IMR-90 (cell line): ENCODE data around the gene PRELP. TPM values are rescaled to one million over a fixed set of nuclear protein-coding genes. Genes with fewer than 3 reads are reported as not detected.
A peak's percentile ranks its signal among the peaks of the same experiment; 100 is the strongest.

Source experiments
- ATAC-seq: fragments of 200-7000 bp; cut with Tn5 transposase; 2 replicates; pipeline ENCODE4 v1.9.1; 2020; ENCODE audit warnings: low read depth, mild to moderate bottlenecking, moderate library complexity
- BruUV-seq: library from RNA; stranded (reverse); fragments of 400-500 nt; replicated peaks from 2 replicates; lab custom pipeline; 2021; lab: Mats Ljungman, UMichigan
- CTCF ChIA-PET: fragments of 300-600 bp; formaldehyde crosslinking; extraction: SDS; loops from one replicate; lab custom pipeline; 2021; ENCODE audit warnings: antibody characterized with exemption; lab: Yijun Ruan, JAX
- POLR2A ChIA-PET: fragments of 300-600 bp; sonication (Branson Sonifier 250); formaldehyde crosslinking; loops from one replicate; lab custom pipeline; 2022; ENCODE audit warnings: antibody characterized with exemption; ENCODE audit not compliant: unreplicated experiment; lab: Charles Lee
- DNase-seq: peaks from one replicate; pipeline ENCODE4 v3.0.0; 2013
- H2AFZ ChIP-seq: replicated peaks from 2 replicates; pipeline ENCODE3; 2013; ENCODE audit warnings: low read length, mild to moderate bottlenecking; ENCODE audit not compliant: poor library complexity
- H2AK5ac ChIP-seq: 2 replicates; pipeline ENCODE4 v1.6.1; 2013; ENCODE audit warnings: low read depth, low read length, inconsistent platforms
- H2AK9ac ChIP-seq: replicated peaks from 2 replicates; pipeline ENCODE3; 2013; ENCODE audit warnings: mild to moderate bottlenecking, low read depth, low read length, moderate library complexity; ENCODE audit not compliant: poor library complexity
- H2BK120ac ChIP-seq: 2 replicates; pipeline ENCODE4 v1.6.1; 2013; ENCODE audit warnings: low read depth, low read length, inconsistent platforms
- H2BK15ac ChIP-seq: 3 replicates; pipeline ENCODE4 v1.6.1; 2013; ENCODE audit warnings: low read depth, low read length, inconsistent platforms
- H2BK20ac ChIP-seq: 2 replicates; pipeline ENCODE4 v1.6.1; 2013; ENCODE audit warnings: low read depth, mild to moderate bottlenecking, inconsistent platforms, low read length, moderate library complexity
- H2BK5ac ChIP-seq: 2 replicates; pipeline ENCODE4 v1.6.1; 2013; ENCODE audit warnings: mild to moderate bottlenecking, low read depth, low read length, inconsistent platforms; ENCODE audit not compliant: poor library complexity, severe bottlenecking
- H3K14ac ChIP-seq: replicated peaks from 2 replicates; pipeline ENCODE4 v1.6.1; 2013; ENCODE audit warnings: low read depth, low read length, inconsistent platforms
- H3K18ac ChIP-seq: 2 replicates; pipeline ENCODE4 v1.6.1; 2013; ENCODE audit warnings: low read depth, low read length, control low read depth
- H3K23ac ChIP-seq: 2 replicates; pipeline ENCODE4 v1.6.1; 2013; ENCODE audit warnings: low read depth, low read length, inconsistent platforms
- H3K27ac ChIP-seq: 2 replicates; pipeline ENCODE4 v1.5.1; 2013; ENCODE audit warnings: mild to moderate bottlenecking, control low read depth, low read length; ENCODE audit not compliant: insufficient read depth
- H3K27me3 ChIP-seq: 2 replicates; pipeline ENCODE4 v1.6.1; 2013; ENCODE audit warnings: low read length; ENCODE audit not compliant: control insufficient read depth, insufficient read depth
- H3K36me3 ChIP-seq: 2 replicates; pipeline ENCODE4 v1.6.1; 2013; ENCODE audit warnings: low read length, mixed read lengths; ENCODE audit not compliant: control insufficient read depth, insufficient read depth
- H3K4ac ChIP-seq: 2 replicates; pipeline ENCODE4 v1.6.1; 2013; ENCODE audit warnings: low read depth, low read length, inconsistent platforms
- H3K4me1 ChIP-seq: 2 replicates; pipeline ENCODE4 v1.6.1; 2013; ENCODE audit warnings: low read length, mixed read lengths; ENCODE audit not compliant: control insufficient read depth, insufficient read depth
- H3K4me2 ChIP-seq: 2 replicates; pipeline ENCODE4 v1.6.1; 2013; ENCODE audit warnings: low read depth, mild to moderate bottlenecking, control low read depth, low read length, moderate library complexity
- H3K4me3 ChIP-seq: 2 replicates; pipeline ENCODE4 v1.5.1; 2013; ENCODE audit warnings: low read depth, mild to moderate bottlenecking, control low read depth, low read length, moderate library complexity; ENCODE audit not compliant: insufficient read depth
- H3K56ac ChIP-seq: 2 replicates; pipeline ENCODE4 v1.6.1; 2013; ENCODE audit warnings: low read length, inconsistent platforms; ENCODE audit not compliant: insufficient read depth; ENCODE audit errors: extremely low read depth
- H3K79me1 ChIP-seq, 2 experiments: 2 replicates each; pipeline ENCODE4 v1.6.1; 2013; ENCODE audit warnings: low read length in 2 of 2, inconsistent platforms in 1 of 2, low read depth in 1 of 2
- H3K9ac ChIP-seq: 2 replicates; pipeline ENCODE4 v1.6.1; 2013; ENCODE audit warnings: low read depth, low read length, control low read depth
- H3K9me1 ChIP-seq: 2 replicates; pipeline ENCODE4 v1.6.1; 2013; ENCODE audit warnings: low read length, inconsistent platforms; ENCODE audit not compliant: insufficient read depth
- H3K9me3 ChIP-seq: 2 replicates; pipeline ENCODE4 v1.6.1; 2013; ENCODE audit warnings: low read length; ENCODE audit not compliant: control insufficient read depth, insufficient read depth
- H4K20me1 ChIP-seq: 2 replicates; pipeline ENCODE4 v1.6.1; 2013; ENCODE audit warnings: low read length, inconsistent platforms; ENCODE audit not compliant: insufficient read depth
- H4K5ac ChIP-seq: 2 replicates; pipeline ENCODE4 v1.6.1; 2013; ENCODE audit warnings: mild to moderate bottlenecking, low read depth, low read length, control low read depth
- H4K8ac ChIP-seq, 2 experiments: 2 replicates each; pipeline ENCODE4 v1.6.1; 2013; ENCODE audit warnings: low read depth in 2 of 2, low read length in 2 of 2, control low read depth in 1 of 2, inconsistent platforms in 1 of 2
- H4K91ac ChIP-seq: 2 replicates; pipeline ENCODE4 v1.6.1; 2013; ENCODE audit warnings: low read depth, low read length, inconsistent platforms; ENCODE audit not compliant: insufficient read depth
- BHLHE40 ChIP-seq: fragments of 150-350 bp; IDR thresholded peaks from 2 replicates; pipeline ENCODE4 v1.6.1; 2016; ENCODE audit warnings: mild to moderate bottlenecking, low read depth, low read length
- CEBPB ChIP-seq: IDR thresholded peaks from 2 replicates; pipeline ENCODE4 v1.6.1; 2012; ENCODE audit warnings: low read depth, low read length, improper control_type of control experiment
- CHD1 ChIP-seq: IDR thresholded peaks from 2 replicates; pipeline ENCODE4 v1.6.1; 2012; ENCODE audit warnings: low read depth, low read length, improper control_type of control experiment
- CTCF ChIP-seq: conservative IDR thresholded peaks from 2 replicates; pipeline ENCODE4 v1.5.1; 2012; ENCODE audit warnings: mild to moderate bottlenecking, low read depth, low read length, improper control_type of control experiment
- ELK1 ChIP-seq: fragments of 150-350 bp; IDR thresholded peaks from 2 replicates; pipeline ENCODE4 v1.6.1; 2016; ENCODE audit warnings: low read depth, mild to moderate bottlenecking, low read length, moderate library complexity, borderline replicate concordance
- FOS ChIP-seq: fragments of 150-350 bp; IDR thresholded peaks from 2 replicates; pipeline ENCODE4 v1.6.1; 2016; ENCODE audit warnings: low read depth, low read length
- MAFK ChIP-seq: IDR thresholded peaks from 2 replicates; pipeline ENCODE4 v1.6.1; 2012; ENCODE audit warnings: low read depth, low read length, improper control_type of control experiment
- MXI1 ChIP-seq: IDR thresholded peaks from 2 replicates; pipeline ENCODE4 v1.6.1; 2012; ENCODE audit warnings: low read depth, mild to moderate bottlenecking, low read length, moderate library complexity, borderline replicate concordance
- NFE2L2 ChIP-seq: fragments of 150-350 bp; IDR thresholded peaks from 2 replicates; pipeline ENCODE4 v1.6.1; 2016; ENCODE audit warnings: low read depth, mild to moderate bottlenecking, low read length
- POLR2A ChIP-seq: IDR thresholded peaks from 2 replicates; pipeline ENCODE4 v1.6.1; 2012; ENCODE audit warnings: mild to moderate bottlenecking, low read depth, low read length
- RAD21 ChIP-seq: IDR thresholded peaks from 2 replicates; pipeline ENCODE4 v1.6.1; 2012; ENCODE audit warnings: low read length, improper control_type of control experiment
- RCOR1 ChIP-seq: IDR thresholded peaks from 2 replicates; pipeline ENCODE4 v1.6.1; 2012; ENCODE audit warnings: mild to moderate bottlenecking, low read length, improper control_type of control experiment; ENCODE audit not compliant: insufficient replicate concordance
- RFX5 ChIP-seq: IDR thresholded peaks from 2 replicates; pipeline ENCODE4 v1.8.0; 2012; ENCODE audit warnings: low read depth, mild to moderate bottlenecking, low read length, moderate library complexity
- SMC3 ChIP-seq: fragments of 150-350 bp; IDR thresholded peaks from 2 replicates; pipeline ENCODE4 v1.6.1; 2016; ENCODE audit warnings: low read depth, mild to moderate bottlenecking, antibody characterized with exemption, low read length, moderate library complexity
- USF2 ChIP-seq: fragments of 150-350 bp; IDR thresholded peaks from 2 replicates; pipeline ENCODE4 v1.6.1; 2017; ENCODE audit warnings: mild to moderate bottlenecking, antibody characterized with exemption, low read length, low read depth
- whole genome bisulfite sequencing, 2 experiments: methylation state at CpG; one replicate each; pipeline versions ENCODE4 v1.1.5 to v1.1.7; 2013; ENCODE audit warnings: missing lambda C conversion rate in 2 of 2; ENCODE audit not compliant: insufficient read length in 1 of 2; ENCODE audit errors: extremely low coverage in 2 of 2; 5-methylcytosine and 5-hydroxymethylcytosine counted together
- dilution Hi-C: fragments of 300-500 bp; cut with HindIII; formaldehyde crosslinking; loops from one replicate; pipeline ENCODE4 v1.14.3; 2018; ENCODE audit warnings: low sequenced_read_pairs; ENCODE audit not compliant: unreplicated experiment
- in situ Hi-C: fragments of 300-500 bp; cut with MboI; formaldehyde crosslinking; loops from 3 replicates; pipeline ENCODE4 v1.14.3; 2019; ENCODE audit warnings: low sequenced_read_pairs, inconsistent platforms, mixed read lengths
- intact Hi-C: fragments of 100-400 bp; cut with micrococcal nuclease; formaldehyde crosslinking; loops from 2 replicates; pipeline ENCODE4 v1.10.0; 2022
- polyA plus RNA-seq, 3 experiments: library from polyadenylated mRNA; depleted of rRNA; stranded (reverse); fragments of >200 nt; gene quantifications; 2 replicates each; pipeline ENCODE4 v1.2.3, GENCODE V29; 2012; ENCODE audit warnings: low replicate concordance in 1 of 3
- total RNA-seq: library from RNA; depleted of rRNA; stranded (reverse); fragments of >200 nt; gene quantifications from 2 replicates; pipeline ENCODE4 v1.2.3, GENCODE V29; 2012

PRELP gene
- total and polyA plus RNA-seq, 2 of the 4 experiments (the other 2 are of a cell fraction): 0.56 TPM; not detected in 1

GRCh38 chr1:203536980-203537455 is 61.4 kb downstream of the PRELP start:
- H3K27me3 ChIP-seq: no peaks in the 10 kb centered on the region
- H3K4me1 ChIP-seq: peaks cover 30% of the 10 kb centered on the region
- no peak overlapping the region; the same call in 1 of the 2 replicates for H3K4me2 ChIP-seq
- peak overlapping the region; percentile 89 for H2BK20ac ChIP-seq
- H4K5ac ChIP-seq: peak overlapping the region; percentile 19; the same call in 1 of the 2 replicates
- DNase-seq (peak; percentile 89), ATAC-seq (peak; percentile 33)
- in situ Hi-C loops (no loop called here), dilution Hi-C loops (no loop called here), intact Hi-C loops (loop anchor here (2.0 kb wide), 1 partner anchor 20 kb away; no protein-coding TSS in a partner anchor)
- WGBS, 2 experiments: 50% methylated on average over 2 of the region's 3 CpGs; no CpG with 5 or more reads in 1 of the 2 experiments
- no peak overlapping the region for H2AFZ ChIP-seq
- peak overlapping the region; percentile 92 for H3K4ac ChIP-seq
- peak overlapping the region; percentile 97 for H2BK120ac ChIP-seq
- no peaks in the 10 kb centered on the region for H3K9me3 ChIP-seq
- H3K56ac ChIP-seq: no peak overlapping the region; the same call in 1 of the 2 replicates
- peak overlapping the region; percentile 85 for H2BK15ac ChIP-seq
- CTCF ChIA-PET: interaction anchor here (0.7 kb wide), 1 partner anchor 60 kb away, joined by 3 read pairs; no protein-coding TSS in a partner anchor
- no peak overlapping the region for H3K4me3 ChIP-seq
- H4K8ac ChIP-seq: peak overlapping the region; percentile 70 to 84; a peak in 3 of 4 replicates
- H3K79me1 ChIP-seq: peaks cover 4 to 11% of the 10 kb centered on the region in 2 experiments; a peak in 1 of 4 replicates
- H3K27ac ChIP-seq: peak overlapping the region; percentile 73
- H3K18ac ChIP-seq: peak overlapping the region; percentile 81
- peak overlapping the region; percentile 95 for H2AK5ac ChIP-seq
- H2AK9ac ChIP-seq: peak overlapping the region; percentile 44
- peak overlapping the region; percentile 90 for H4K91ac ChIP-seq
- no peaks in the 10 kb centered on the region for H4K20me1 ChIP-seq
- no TSS peak for BruUV-seq
- no peaks in the 10 kb centered on the region for H3K36me3 ChIP-seq
- H2BK5ac ChIP-seq: peak overlapping the region; percentile 97
- POLR2A ChIA-PET: no interaction called here
- peak overlapping the region; percentile 92; the same call in 1 of the 2 replicates for H3K23ac ChIP-seq
- H3K9me1 ChIP-seq: peaks cover 29% of the 10 kb centered on the region
- H3K14ac ChIP-seq: peak overlapping the region; percentile 69
- no peak overlapping the region for H3K9ac ChIP-seq
- no peak for TF ChIP-seq RCOR1
- TF ChIP-seq POLR2A: no peak
- no peak for TF ChIP-seq CTCF
- TF ChIP-seq CHD1: no peak
- TF ChIP-seq RFX5: no peak
- TF ChIP-seq MXI1: no peak
- no peak for TF ChIP-seq ELK1
- peak; percentile 99 for TF ChIP-seq CEBPB
- TF ChIP-seq NFE2L2: peak; percentile 21; the same call in 1 of the 2 replicates
- peak; percentile 11; the same call in 1 of the 2 replicates for TF ChIP-seq RAD21
- TF ChIP-seq USF2: no peak
- TF ChIP-seq MAFK: peak; percentile 22; the same call in 1 of the 2 replicates
- TF ChIP-seq BHLHE40: no peak
- no peak for TF ChIP-seq SMC3
- TF ChIP-seq FOS: peak; percentile 82
